Erythroblast (primary cell): ENCODE results near the gene ADGRV1.

Source experiments
- GATA1 ChIP-seq: IDR thresholded peaks from 2 replicates; pipeline ENCODE4 v1.6.1; 2011; ENCODE audit warnings: low read depth, mild to moderate bottlenecking, control low read depth, low read length, moderate library complexity
- POLR2A ChIP-seq: IDR thresholded peaks from 2 replicates; pipeline ENCODE4 v1.6.1; 2011; ENCODE audit warnings: mild to moderate bottlenecking, low read length

DNA sequence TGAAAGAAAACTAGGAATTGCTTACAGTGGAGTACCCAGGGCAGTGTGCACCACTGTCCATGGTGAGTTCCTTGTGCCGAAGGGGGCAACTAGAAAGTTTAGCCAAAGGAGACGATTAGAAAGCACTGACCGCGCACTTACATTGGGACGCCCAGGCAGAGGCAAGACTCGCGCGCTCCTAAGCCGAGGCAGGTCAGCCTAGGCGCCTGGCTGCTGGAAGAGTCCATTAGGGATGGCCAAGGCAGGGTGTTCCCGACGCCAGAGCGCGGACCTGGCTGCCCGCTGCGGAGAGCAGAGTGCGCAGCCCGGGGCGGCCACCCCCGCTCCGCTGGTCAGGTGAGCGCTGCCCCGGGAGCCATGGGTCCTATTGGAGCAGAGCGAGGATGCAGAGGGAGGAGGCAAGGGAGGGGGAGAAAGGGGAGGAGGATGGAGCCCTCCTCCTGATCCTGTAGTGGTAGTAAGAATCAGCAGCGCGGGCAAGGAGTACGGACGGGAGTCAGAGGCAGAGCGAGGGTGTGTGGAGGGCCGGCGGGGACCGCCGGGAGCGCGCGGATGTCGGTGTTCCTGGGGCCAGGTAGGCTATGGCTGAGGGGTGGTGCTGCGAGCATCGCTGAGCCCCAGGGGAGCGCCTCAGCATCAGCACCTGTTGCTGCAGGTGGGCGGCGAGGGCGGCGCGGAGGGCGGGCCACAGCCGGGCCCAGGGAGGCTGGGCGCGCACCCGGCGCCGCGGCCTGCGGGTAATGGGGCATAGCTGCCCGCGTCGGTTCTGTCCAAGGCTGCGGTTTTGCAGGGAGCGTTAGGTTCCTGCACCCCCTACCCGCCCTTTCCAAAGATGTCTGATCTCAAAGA is at the start of gene ADGRV1:
- TF ChIP-seq POLR2A (no peak), GATA1 (no peak)
